ENCODE results near the gene MCM7. TPM values are rescaled to one million over a fixed set of nuclear protein-coding genes. Genes with fewer than 3 reads are reported as not detected.
A peak's percentile ranks its signal among the peaks of the same experiment; 100 is the strongest.

MCM7 gene
- polyA plus RNA-seq, 3 donors: 6.9 to 61.1 (median 8.8) TPM

DNA sequence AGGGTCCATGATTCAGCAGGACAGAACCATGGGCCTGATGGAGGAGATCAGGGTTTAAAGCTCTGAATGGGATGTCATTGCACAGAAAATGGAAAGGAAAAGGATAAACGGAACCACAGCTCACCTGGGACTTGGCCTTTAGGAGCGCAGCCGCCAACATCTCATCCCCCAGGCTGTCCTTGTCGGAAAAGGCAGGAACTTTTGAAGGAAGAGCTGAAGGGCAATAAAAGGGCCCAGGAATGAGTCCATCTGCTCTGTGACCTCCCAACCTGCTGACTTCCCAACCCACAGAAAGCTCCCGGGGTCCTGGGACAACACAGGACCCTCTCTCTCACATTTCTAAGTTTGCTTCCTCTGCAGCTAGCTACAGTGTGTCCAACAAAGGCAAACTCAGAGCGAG, 25.8 kb downstream of the MCM7 start:
- Mint-ChIP-seq H3K27ac (peak overlapping the region in 3 of 7 donors; percentile 18 to 86 (median 44)), H3K27me3 (ENCODE audit: low read depth in 3 of 3) (peaks cover 0 to 6% (median 0%) of the 10 kb centered on the region in 3 donors), H3K9me3 (peaks cover 26 to 42% (median 35%) of the 10 kb centered on the region in 7 donors), H3K4me3 (no peak overlapping the region), H3K4me1 (peaks cover 8% of the 10 kb centered on the region), H3K36me3 (peaks cover 74 to 89% of the 10 kb centered on the region in 2 donors)
- DNase-seq: no peak
- TF ChIP-seq, protein P1, sequence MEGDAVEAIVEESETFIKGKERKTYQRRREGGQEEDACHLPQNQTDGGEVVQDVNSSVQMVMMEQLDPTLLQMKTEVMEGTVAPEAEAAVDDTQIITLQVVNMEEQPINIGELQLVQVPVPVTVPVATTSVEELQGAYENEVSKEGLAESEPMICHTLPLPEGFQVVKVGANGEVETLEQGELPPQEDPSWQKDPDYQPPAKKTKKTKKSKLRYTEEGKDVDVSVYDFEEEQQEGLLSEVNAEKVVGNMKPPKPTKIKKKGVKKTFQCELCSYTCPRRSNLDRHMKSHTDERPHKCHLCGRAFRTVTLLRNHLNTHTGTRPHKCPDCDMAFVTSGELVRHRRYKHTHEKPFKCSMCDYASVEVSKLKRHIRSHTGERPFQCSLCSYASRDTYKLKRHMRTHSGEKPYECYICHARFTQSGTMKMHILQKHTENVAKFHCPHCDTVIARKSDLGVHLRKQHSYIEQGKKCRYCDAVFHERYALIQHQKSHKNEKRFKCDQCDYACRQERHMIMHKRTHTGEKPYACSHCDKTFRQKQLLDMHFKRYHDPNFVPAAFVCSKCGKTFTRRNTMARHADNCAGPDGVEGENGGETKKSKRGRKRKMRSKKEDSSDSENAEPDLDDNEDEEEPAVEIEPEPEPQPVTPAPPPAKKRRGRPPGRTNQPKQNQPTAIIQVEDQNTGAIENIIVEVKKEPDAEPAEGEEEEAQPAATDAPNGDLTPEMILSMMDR (IDR thresholded peaks at IDR 0.05): no peak
- Histone ChIP-seq H4K20me1 (ENCODE audit: insufficient read depth, low read length) (peaks cover 21% of the 10 kb centered on the region), H3K79me2 (ENCODE audit: insufficient read depth, low read length) (peaks cover 35% of the 10 kb centered on the region), H3K27me3 (ENCODE audit: control insufficient read depth in 2 of 2, insufficient read depth in 2 of 2, low read length in 2 of 2) (no peaks in the 10 kb centered on the region), H3K27ac (ENCODE audit: low read depth in 1 of 2, low read length in 2 of 2) (no peak overlapping the region), H3K4me1 (ENCODE audit: control insufficient read depth in 1 of 2, insufficient read depth in 2 of 2, low read length in 2 of 2) (peaks cover 3 to 6% of the 10 kb centered on the region in 2 donors), H2AFZ (ENCODE audit: insufficient read depth, low read depth, low read length, poor library complexity, severe bottlenecking) (no peak overlapping the region), H3K9ac (ENCODE audit: insufficient read depth, low read length, poor library complexity, severe bottlenecking) (no peak overlapping the region), H3K4me2 (replicated peaks; ENCODE audit: extremely low read depth, low read length, poor library complexity, severe bottlenecking) (no peak overlapping the region), H3K9me3 (replicated peaks in 1 of 2; ENCODE audit: control insufficient read depth in 1 of 2, insufficient read depth in 1 of 2, low read length in 2 of 2) (peaks cover 32 to 35% of the 10 kb centered on the region in 2 donors), H3K4me3 (replicated peaks in 1 of 3; ENCODE audit: low read depth in 2 of 3, low read length in 3 of 3) (no peak overlapping the region), H3K36me3 (replicated peaks in 1 of 2; ENCODE audit: control insufficient read depth in 1 of 2, insufficient read depth in 2 of 2, low read length in 2 of 2) (peaks cover 73 to 91% of the 10 kb centered on the region in 2 donors)
- intact Hi-C loops (cut with micrococcal nuclease): no loop called here
- 93% methylated on average over 3 of the region's 6 CpGs for WGBS (ENCODE audit: insufficient coverage)

DNA sequence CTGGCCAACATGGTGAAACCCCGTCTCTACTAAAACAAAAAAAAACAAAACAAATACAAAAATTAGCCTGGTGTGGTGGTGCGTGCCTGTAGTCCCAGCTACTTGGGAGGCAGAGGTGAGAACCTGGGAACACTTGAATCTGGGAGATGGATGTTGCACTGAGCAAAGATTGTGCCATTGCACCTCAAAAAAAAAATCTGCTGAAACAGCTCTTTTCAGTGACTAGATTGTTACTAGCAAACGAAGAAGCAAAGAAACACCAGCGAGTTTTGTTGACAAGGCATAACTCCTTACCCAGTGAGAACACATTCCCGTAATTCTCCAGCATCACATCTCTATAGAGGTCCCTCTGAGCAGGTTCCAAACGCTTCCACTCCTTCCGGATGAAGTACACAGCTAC, 26.4 kb downstream of the MCM7 start:
- Histone ChIP-seq H3K4me3 (replicated peaks in 1 of 3; ENCODE audit: low read depth in 2 of 3, low read length in 3 of 3) (no peak overlapping the region), H3K36me3 (replicated peaks in 1 of 2; ENCODE audit: control insufficient read depth in 1 of 2, insufficient read depth in 2 of 2, low read length in 2 of 2) (peaks cover 77 to 97% of the 10 kb centered on the region in 2 donors), H3K9me3 (replicated peaks in 1 of 2; ENCODE audit: control insufficient read depth in 1 of 2, insufficient read depth in 1 of 2, low read length in 2 of 2) (peaks cover 37 to 40% of the 10 kb centered on the region in 2 donors), H2AFZ (ENCODE audit: insufficient read depth, low read depth, low read length, poor library complexity, severe bottlenecking) (no peak overlapping the region), H3K79me2 (ENCODE audit: insufficient read depth, low read length) (peaks cover 29% of the 10 kb centered on the region), H3K27ac (ENCODE audit: low read depth in 1 of 2, low read length in 2 of 2) (no peak overlapping the region), H4K20me1 (ENCODE audit: insufficient read depth, low read length) (peaks cover 17% of the 10 kb centered on the region), H3K27me3 (ENCODE audit: control insufficient read depth in 2 of 2, insufficient read depth in 2 of 2, low read length in 2 of 2) (no peaks in the 10 kb centered on the region), H3K4me1 (ENCODE audit: control insufficient read depth in 1 of 2, insufficient read depth in 2 of 2, low read length in 2 of 2) (peaks cover 0 to under 1% of the 10 kb centered on the region in 2 donors), H3K9ac (ENCODE audit: insufficient read depth, low read length, poor library complexity, severe bottlenecking) (no peak overlapping the region), H3K4me2 (replicated peaks; ENCODE audit: extremely low read depth, low read length, poor library complexity, severe bottlenecking) (no peak overlapping the region)
- TF ChIP-seq, protein P1 (IDR thresholded peaks at IDR 0.05): no peak
- H3K4me1 Mint-ChIP-seq: peaks cover 3% of the 10 kb centered on the region
- intact Hi-C loops (cut with micrococcal nuclease): no loop called here
- 97% methylated on average over 3 of the region's 7 CpGs for WGBS (ENCODE audit: insufficient coverage)
- H3K27ac Mint-ChIP-seq: peak overlapping the region in 1 of 7 donors; percentile 18
- H3K9me3 Mint-ChIP-seq: peaks cover 31 to 45% (median 36%) of the 10 kb centered on the region in 7 donors
- H3K4me3 Mint-ChIP-seq: no peak overlapping the region
- peaks cover 80 to 95% of the 10 kb centered on the region in 2 donors for H3K36me3 Mint-ChIP-seq
- DNase-seq: no peak
- H3K27me3 Mint-ChIP-seq (ENCODE audit: low read depth in 3 of 3): peaks cover 0 to 6% (median 0%) of the 10 kb centered on the region in 3 donors
